SIG-M5 (cell line): ENCODE data around the gene VRK2.

Experiments used
- DNase-seq: peaks from one replicate; lab custom pipeline; 2025; lab: John Stamatoyannopoulos, UW

The VRK2 gene

GRCh38 chr2:58046585-58047372 lies at the start of gene VRK2:
VRK2 (plus strand) TSS chr2:58046806; CDS start chr2:58048832, 2,026 bp downstream.
- peak; percentile 71 for DNase-seq

DNA sequence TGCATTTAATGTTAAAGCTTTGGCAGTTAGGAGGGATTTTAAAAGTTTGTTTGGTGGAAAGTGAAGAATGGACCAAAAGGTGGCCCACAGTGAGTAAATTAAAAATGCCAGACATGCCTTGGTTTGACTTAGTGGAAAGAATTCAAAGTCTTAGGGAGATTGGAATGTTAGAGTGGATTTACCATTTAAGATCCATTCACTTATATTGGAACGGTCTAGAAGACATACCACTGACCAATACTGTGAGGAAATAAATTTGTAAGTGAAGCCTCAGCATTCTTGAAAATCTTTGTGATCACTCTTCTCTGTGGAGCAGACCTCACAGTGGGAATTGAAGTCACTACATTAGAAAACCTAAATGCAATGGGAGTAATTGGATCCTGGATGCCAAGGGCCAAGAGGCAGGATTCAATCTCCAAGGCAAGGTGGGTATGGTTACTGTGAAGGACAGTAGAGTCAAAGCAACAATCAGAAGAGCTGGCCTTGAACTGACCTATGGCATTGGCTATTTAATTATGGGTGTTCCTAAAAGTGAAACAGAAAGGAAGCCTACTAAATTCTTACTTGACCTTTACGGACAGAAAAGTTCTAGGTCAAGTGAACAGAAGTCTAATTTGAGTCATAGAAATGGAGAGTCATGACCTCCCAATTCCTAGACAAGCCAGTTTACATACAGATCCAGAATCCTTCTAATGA lies 40.2 kb upstream of the VRK2 start:
- no peak for DNase-seq

DNA sequence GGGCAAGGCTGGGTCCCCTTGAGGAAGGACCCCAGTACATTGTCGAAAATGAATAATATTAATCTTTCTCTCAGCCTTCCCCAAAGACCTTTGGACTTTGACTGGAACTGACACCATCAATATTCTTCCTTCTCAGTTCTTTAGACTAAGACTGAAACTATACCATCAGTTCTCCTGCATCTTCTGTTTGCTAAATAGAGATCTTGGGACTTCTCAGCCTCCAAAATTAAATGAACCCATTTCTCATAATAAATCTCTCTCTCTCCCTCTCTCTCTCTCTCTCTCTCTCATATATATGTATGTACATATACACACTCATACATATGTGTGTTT lies 39.7 kb upstream of the VRK2 start:
- DNase-seq, result no peak

- DNase-seq, result no peak
Observed at GRCh38 chr2:58010599-58010998, 36.0 kb upstream of the VRK2 start.

DNA sequence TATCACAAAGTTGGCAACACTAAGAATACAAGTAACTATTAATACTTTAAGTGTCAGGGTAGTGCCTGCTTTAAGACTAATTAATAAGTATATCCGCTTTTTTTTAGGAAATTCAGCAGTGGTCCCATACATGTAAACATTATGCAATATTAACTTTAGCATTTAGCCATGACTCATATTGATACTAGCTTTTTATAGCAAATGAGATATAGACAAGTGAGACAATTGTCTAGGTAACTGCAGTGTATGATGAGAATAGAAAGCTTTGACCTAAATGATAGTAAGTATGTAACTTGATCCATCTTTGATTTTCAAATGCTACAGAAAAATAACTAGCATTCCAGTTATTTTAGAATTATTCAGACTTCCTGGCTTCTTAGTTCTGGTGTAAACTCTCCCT lies 27.4 kb upstream of the VRK2 start:
- no peak for DNase-seq

DNA sequence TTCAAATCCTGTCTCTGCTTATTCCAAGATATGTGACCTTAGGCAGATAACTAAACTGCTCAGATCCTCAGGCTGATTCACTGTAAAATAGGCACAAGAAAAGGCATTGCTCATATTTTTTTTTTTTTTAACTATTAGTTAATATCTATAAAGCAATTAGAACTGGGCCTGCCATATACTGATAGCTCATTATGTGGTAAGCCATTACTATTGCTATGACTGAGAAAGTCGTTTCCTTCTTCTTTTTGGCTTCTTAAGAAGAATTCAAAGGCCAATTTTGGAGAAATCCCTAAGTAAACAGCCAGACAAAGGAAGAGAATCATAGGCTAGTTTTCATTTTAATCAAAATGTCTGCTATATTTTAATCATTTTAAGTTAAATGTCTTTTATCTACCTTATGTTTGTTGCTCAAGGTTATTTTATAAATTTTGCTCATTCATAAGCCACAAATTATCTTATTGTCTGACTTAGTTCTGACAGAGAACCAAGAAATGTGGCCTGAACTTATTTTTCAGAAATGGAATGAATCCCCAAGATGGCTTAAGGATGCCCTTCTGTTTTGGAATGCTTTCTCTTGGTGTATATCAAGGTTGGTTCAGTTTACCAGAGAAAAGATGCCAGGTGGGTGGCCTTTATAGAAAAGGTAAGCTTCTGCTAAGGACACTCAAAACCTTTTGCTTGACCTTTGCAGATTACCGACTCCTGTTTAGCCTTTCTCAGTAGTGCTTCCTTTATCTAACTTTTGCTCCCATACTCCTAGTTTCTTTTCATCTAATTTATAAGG lies 21.3 kb upstream of the VRK2 start:
- no peak for DNase-seq

DNA sequence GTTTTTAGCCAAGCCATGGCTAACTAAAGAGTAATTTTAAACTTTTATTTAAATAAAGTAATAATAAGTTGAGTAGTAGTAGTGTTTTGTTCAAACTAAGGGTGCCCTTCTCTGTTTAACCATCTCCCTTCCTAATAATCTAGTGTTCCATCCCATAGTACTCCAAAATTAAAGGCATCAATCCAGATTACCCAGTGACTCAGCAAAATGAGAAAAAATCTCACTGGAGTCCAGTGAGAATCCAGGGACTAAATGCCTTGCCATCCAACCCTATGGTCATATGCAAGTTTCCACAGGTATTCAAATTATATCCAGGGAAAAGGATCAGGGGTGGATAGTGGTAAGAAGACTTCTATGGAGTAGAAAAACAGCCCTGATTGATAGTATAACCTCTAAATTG lies 19.6 kb upstream of the VRK2 start:
- no peak for DNase-seq

DNA sequence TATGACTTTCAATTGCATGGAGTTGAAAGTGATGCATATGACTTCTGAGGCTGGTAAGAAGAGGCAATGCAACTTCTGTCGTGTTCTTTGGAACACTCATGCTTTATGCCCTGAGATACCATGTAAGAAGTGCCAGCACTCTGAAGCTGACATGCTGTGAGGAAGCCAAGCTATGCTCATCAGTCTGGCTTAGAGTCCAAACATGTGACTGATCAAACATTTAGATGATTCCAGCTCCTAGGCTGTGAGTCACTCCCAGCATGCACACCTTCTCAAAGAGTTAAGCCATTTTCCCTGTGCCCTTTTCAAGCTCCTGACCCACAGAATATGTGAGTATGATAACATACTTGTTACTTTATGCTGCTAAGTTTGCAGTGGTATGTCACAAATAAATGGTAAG lies 15.8 kb upstream of the VRK2 start:
- DNase-seq, result no peak

- DNase-seq, result peak; percentile 5
Observed at GRCh38 chr2:58032016-58032763, 14.4 kb upstream of the VRK2 start.

GRCh38 chr2:58032764-58033080 lies 13.9 kb upstream of the VRK2 start:
- no peak for DNase-seq

GRCh38 chr2:58033530-58033929 lies 13.1 kb upstream of the VRK2 start:
- no peak for DNase-seq

DNA sequence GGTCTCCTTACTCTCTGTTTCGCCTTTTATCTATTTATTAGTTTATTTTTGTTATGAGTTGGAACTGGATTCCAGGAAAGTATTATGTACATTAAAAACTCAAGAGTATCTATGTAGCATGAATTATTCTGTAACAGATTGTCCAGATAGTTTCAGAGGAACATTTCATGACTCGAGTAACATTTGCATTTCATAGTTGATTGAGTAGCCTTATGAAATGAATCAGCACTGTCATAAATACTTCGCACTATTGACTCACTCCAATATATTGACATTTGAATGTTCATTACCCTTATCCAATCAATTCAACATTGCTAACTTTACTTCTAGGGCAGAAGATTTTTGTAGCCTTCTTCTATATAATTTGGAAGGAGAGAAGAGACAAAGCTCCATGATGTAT lies 11.3 kb upstream of the VRK2 start:
- no peak for DNase-seq

- DNase-seq, result peak; percentile 29
Observed at GRCh38 chr2:58039170-58039611, 7.4 kb upstream of the VRK2 start.

- DNase-seq, result no peak
Observed at GRCh38 chr2:58042486-58042970, 4.1 kb upstream of the VRK2 start.

DNA sequence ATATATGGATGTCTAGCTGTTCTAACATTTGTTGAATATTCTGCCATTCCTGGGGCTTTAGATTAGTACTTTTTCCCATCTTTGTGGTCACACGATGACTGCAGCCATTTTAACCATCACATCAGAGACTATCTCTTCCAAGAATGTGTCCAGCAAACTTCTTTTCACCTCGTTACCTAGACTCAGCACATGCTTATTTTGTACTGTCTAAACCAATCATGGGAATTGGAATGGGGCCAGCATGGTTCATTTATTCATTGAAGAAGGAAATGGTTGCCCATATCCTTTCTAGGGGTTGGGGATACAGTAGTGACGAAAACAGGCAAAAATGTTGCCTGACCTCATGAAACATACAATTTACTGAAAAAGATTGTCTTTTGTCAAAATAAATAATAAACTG lies 2.5 kb upstream of the VRK2 start:
- DNase-seq, result no peak

- DNase-seq, result no peak
Observed at GRCh38 chr2:58045580-58046334, 849 bp upstream of the VRK2 start.

- no peak for DNase-seq
Observed at GRCh38 chr2:58046335-58046584, 346 bp upstream of the VRK2 start.

DNA sequence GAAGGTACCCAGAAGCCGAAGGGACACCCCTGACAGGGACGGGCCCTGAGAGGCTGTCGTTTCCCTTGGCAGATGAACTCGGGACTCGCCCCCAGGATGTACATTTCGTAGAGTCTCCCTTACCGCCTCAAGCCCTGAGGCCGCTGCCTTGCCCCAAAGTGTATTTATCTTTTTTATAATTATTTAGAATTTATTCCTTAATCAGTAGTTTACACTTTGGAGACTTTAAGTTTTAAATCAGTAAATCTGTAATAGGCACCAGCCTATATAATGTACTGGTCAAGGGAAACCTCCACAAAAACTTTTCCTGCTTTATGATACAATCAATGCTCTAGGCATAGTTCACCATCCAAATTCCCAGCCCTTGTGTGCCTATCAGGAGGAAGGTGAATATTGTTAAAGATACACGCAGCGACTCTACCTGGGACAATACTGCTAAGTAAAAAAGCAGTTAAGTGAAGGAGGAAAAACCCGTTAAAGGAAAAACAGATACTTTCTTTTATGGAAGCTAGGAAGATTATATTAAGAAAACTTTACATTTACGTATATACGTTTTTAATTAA lies 848 bp downstream of the VRK2 start:
- no peak for DNase-seq

DNA sequence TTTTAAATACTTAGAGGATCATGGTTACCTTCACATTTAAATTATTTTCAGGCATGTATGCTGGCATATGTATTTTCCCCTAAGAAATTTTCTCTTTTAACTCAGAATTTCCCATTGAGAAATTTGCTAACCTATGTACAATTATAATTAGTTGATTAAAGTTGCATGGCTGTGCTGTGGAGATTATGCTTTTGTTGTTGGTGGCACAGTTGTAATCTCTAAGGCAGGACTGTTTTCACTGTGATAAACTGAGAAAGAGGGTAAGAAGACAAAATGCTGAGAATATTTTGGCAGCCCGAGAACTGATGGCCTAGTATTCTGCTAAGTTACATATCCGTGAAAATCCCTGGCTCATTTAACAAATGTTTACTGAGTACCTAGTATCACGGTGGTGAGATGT lies 1.4 kb downstream of the VRK2 start:
- DNase-seq, result no peak

DNA sequence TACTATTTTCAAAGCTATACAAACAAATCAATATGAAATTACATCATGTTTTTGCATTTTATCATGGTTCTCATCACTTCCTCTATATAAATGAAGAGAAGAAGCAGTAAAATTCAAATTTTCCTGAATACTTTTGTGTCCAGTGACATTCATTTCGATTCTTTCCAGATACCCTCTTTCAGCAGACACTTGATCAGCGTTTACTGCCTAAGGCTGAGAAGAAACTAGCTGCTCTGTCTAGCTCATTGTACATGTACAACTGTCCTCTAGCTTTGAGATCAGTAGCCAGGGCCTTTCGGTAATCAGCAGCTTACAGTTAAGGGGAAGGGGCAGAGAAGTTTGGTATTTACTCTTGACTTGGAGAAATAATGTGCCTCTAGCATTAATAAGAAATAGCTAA lies 4.8 kb downstream of the VRK2 start:
- DNase-seq, result no peak

DNA sequence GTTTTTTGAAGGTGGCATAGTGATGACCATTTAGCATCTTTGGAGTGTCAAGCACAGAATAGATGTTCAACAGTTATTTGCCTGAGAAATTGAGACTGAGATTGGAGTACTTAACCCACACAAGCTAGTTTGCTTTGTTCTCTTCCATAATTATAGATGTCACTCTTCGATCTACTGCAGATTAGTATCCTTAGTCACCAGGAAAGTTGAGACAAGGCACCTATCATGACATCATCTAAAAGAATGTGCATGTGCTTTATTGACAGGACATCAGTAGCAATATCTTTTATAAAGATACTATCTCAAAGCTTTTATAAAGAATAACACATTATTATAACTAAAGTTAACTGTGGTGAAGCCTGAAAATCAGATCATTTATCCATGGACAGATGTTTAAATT lies 6.4 kb downstream of the VRK2 start:
- no peak for DNase-seq
